Measurements from ENCODE around the gene RXRB.

DNA sequence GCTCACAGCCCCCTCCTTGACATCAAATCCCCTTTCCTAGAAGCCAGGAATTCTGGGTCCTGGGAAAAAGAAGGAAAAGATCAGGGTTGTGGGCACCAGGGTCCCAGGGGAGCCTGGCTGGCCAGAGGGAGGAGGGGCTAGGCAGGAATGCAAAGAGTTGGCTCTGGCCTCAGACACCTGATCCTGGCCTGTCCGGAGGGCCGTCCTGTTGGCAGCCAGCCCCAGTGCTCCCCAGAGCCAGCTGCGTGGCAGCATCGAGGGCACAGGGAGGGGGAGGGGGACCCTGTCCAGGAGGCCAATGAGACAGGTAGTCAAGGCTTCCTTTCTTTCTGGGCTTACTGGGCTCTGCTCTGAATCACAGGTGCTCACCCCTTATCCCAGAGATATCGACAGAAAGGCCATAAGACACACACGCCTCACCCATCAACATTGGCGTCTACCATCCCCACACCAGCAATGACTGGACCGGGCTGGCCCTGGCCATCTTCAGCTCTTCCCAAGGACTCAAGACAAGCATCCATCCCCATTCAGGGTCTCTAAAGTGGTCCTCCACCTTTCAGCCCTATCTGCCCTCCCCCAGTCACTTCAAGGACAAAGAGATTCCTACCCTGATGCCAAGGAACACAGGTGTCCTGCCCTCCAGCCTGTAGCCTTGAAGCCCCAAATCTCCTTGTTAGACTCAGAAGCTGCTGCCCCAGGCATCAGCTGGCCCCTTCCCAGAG is 8.9 kb downstream of the RXRB start:
- no peak for TF ChIP-seq CEBPB (IDR thresholded peaks at IDR 0.05)
- no peak for TF ChIP-seq ZFP36 (IDR thresholded peaks at IDR 0.05; ENCODE audit: borderline replicate concordance, partially characterized antibody)
- no peak for TF ChIP-seq PHF8 (IDR thresholded peaks at IDR 0.05; ENCODE audit: borderline replicate concordance, low read depth)

Measured in A549 (cell line).